GM12872 (cell line): ENCODE measurements around the gene TENT4B.

Experiments
- CTCF ChIP-seq: IDR thresholded peaks from 3 replicates; pipeline ENCODE4 v1.5.1; 2011; ENCODE audit warnings: low read depth, mild to moderate bottlenecking, low read length, moderate library complexity; ENCODE audit not compliant: insufficient read depth

TENT4B gene

GRCh38 chr16:50124769-50125168 lies 28.3 kb upstream of the TENT4B start:
- TF ChIP-seq CTCF, result no peak

GRCh38 chr16:50126183-50126582 lies 26.9 kb upstream of the TENT4B start:
- TF ChIP-seq CTCF, result no peak

DNA sequence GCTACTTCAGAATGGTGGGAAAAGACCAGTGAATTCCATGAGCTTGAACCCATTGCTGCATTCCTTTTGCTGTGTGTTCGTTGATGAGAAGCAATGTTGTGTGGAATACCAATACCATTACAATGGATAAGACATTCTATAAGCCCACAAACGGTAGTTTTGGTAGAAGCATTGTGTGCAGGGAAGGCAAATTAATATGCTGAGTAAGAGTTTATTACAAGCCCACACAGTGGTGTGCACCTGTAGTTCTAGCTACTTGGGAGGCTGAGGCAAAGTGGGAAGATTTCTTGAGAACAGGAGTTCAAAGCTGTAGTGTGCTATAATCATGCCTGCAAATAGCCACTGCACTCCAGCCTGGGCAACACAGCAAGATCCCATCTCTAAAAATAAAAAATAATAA lies 19.9 kb upstream of the TENT4B start:
- no peak for TF ChIP-seq CTCF

DNA sequence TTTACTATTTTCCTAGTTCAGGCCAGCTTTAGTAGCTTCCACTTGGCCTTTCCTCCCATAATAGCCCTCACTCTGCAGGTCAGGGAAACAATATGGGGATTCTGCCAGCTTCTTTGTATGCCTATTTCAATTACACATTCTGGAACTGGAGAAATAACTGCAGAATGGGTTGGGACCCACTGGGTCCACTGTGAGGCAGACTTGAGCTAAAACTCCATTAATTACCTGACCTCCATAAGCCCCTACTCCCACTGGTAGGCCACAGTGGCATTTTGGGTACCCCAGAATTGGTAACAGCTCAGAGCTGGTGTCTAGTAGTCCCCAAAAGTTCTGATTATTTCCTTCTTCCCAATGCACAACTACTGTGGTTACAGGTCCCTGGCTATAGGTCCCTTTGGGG lies 16.7 kb upstream of the TENT4B start:
- peak; percentile 36; the same call in 2 of the 3 replicates for TF ChIP-seq CTCF

- TF ChIP-seq CTCF, result no peak
These were observed 15.8 kb upstream of the TENT4B start for GRCh38 chr16:50137268-50137667.

GRCh38 chr16:50139580-50139979 lies 13.5 kb upstream of the TENT4B start:
- no peak for TF ChIP-seq CTCF

GRCh38 chr16:50144211-50144610 lies 8.9 kb upstream of the TENT4B start:
- TF ChIP-seq CTCF, result no peak
